ENCODE results near the gene TMBIM6. TPM values are rescaled to one million over a fixed set of nuclear protein-coding genes. Genes with fewer than 3 reads are reported as not detected.
A peak's percentile ranks its signal among the peaks of the same experiment; 100 is the strongest.
"Not testable (repeated sequence)": the region's sequence is repeated elsewhere in the genome, so short reads cannot be mapped to it uniquely, and the experiment has no call there.

Gene TMBIM6
- total RNA-seq, 1 donor from 2014 or later, result 228 TPM

GRCh38 chr12:49730050-49730449, 11.3 kb upstream of the TMBIM6 start:
- DNase-seq, result no peak

- no peak for DNase-seq
Observed at GRCh38 chr12:49730568-49731101, 10.7 kb upstream of the TMBIM6 start.

- no peak for DNase-seq
Observed at GRCh38 chr12:49733219-49734017, 7.9 kb upstream of the TMBIM6 start.

GRCh38 chr12:49734900-49735299, 6.5 kb upstream of the TMBIM6 start:
- DNase-seq, result not testable (repeated sequence)

GRCh38 chr12:49738721-49739120, 2.6 kb upstream of the TMBIM6 start:
- not testable (repeated sequence) for DNase-seq

- DNase-seq, result not testable (repeated sequence)
Observed at GRCh38 chr12:49740277-49740676, 1.1 kb upstream of the TMBIM6 start.

- peak; percentile 35 for DNase-seq
Observed at GRCh38 chr12:49741882-49742620, 694 bp downstream of the TMBIM6 start.

- no peak for DNase-seq
Observed at GRCh38 chr12:49744363-49744885, 3.1 kb downstream of the TMBIM6 start.

GRCh38 chr12:49748306-49748705, 6.9 kb downstream of the TMBIM6 start:
- no peak for DNase-seq

- no peak for DNase-seq
Observed at GRCh38 chr12:49748800-49749199, 7.4 kb downstream of the TMBIM6 start.

- no peak for DNase-seq
Observed at GRCh38 chr12:49750027-49750995, 9.0 kb downstream of the TMBIM6 start.

GRCh38 chr12:49750996-49751393, 9.6 kb downstream of the TMBIM6 start:
- DNase-seq, result no peak

- no peak for DNase-seq
Observed at GRCh38 chr12:49761677-49762467, 20.5 kb downstream of the TMBIM6 start.

- DNase-seq, result no peak
Observed at GRCh38 chr12:49762468-49762847, 21.1 kb downstream of the TMBIM6 start.

GRCh38 chr12:49763006-49763591, 21.7 kb downstream of the TMBIM6 start:
- no peak for DNase-seq

GRCh38 chr12:49764126-49764525, 22.8 kb downstream of the TMBIM6 start:
- DNase-seq, result no peak

- DNase-seq, result no peak
Observed at GRCh38 chr12:49766115-49766455, 24.7 kb downstream of the TMBIM6 start.

- no peak for DNase-seq
Observed at GRCh38 chr12:49767333-49767732, 26.0 kb downstream of the TMBIM6 start.

GRCh38 chr12:49773102-49773501, 31.7 kb downstream of the TMBIM6 start:
- not testable (repeated sequence) for DNase-seq

- DNase-seq, result peak; percentile 30
Observed at GRCh38 chr12:49776413-49776812, 35.1 kb downstream of the TMBIM6 start.

GRCh38 chr12:49776858-49777257, 35.5 kb downstream of the TMBIM6 start:
- DNase-seq, result no peak
